ENCODE measurements around the gene IRS2.

GRCh38 chr13:109745060-109745459 is 41.3 kb downstream of the IRS2 start:
- no peak for TF ChIP-seq GATA2 (IDR thresholded peaks at IDR 0.05; ENCODE audit: low read depth, low read length)
- TF ChIP-seq GATA3 (IDR thresholded peaks at IDR 0.05; ENCODE audit: low read depth, low read length), result no peak
